Prostate gland (tissue), 1 donor: ENCODE results near the gene SLC37A1.

Experiments
- POLR2A ChIP-seq: fragments of 450-650 bp; IDR thresholded peaks from one replicate; pipeline ENCODE4 v1.6.1; 2016; ENCODE audit warnings: antibody characterized with exemption, mild to moderate bottlenecking
- POLR2AphosphoS5 ChIP-seq: sonication (generic); formaldehyde crosslinking; IDR thresholded peaks from one replicate; pipeline ENCODE4 v1.6.1; 2017; ENCODE audit warnings: antibody characterized with exemption

DNA sequence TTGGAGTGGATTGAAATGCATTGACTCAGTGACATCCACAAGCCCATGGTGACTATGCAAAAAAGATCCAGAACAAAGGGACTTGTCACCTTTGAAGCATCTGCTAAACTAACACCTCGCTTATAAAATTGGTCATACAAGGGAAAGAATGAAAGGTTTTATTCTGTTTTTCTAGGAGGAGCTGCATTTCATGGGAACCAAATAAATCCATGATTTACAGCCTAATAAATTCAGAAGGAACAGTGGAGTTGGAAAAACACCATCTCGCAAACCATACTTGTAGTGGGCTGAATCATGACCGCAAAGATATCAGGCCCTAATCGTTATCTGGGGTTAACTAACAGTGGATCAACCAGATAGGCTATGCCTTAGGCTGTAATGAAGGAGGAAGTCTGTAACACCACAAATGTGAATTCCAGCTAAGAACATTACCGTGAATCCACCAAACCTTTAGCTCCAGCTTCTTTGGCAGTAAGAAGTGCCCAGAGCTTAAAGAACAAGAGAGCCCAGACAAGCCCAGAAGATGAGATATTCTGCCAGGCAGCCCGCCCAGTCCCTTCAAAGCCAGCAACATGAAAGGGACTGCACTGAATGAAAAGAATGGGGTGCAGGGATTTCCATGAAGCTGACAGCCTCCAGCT, 45.0 kb upstream of the SLC37A1 start:
- TF ChIP-seq POLR2A, result no peak
- TF ChIP-seq POLR2AphosphoS5, result peak; percentile 93
